Subcutaneous adipose tissue (tissue), 4 donors: ENCODE results near the gene ZNF292. TPM values are rescaled to one million over a fixed set of nuclear protein-coding genes. Genes with fewer than 3 reads are reported as not detected.

Experiments
- CTCF ChIP-seq: fragments of 450-650 bp; IDR thresholded peaks from one replicate; pipeline ENCODE4 v1.5.1; 2016; ENCODE audit warnings: low read depth, mild to moderate bottlenecking, control low read depth, antibody characterized with exemption, moderate library complexity
- total RNA-seq, 4 donors: library from RNA; depleted of rRNA; stranded (reverse); fragments of >200 nt; gene quantifications; one replicate each; pipeline ENCODE4 v1.1.0, GENCODE V29; 2016

The ZNF292 gene
- total RNA-seq, 4 donors from 2014 or later, result 31.5 to 39.4 (median 36.8) TPM

GRCh38 chr6:87297119-87297518, 141.8 kb downstream of the ZNF292 start:
- TF ChIP-seq CTCF, result no peak

GRCh38 chr6:87308970-87309369, 153.6 kb downstream of the ZNF292 start:
- TF ChIP-seq CTCF, result no peak

- no peak for TF ChIP-seq CTCF
Measured at GRCh38 chr6:87312860-87313259, 157.5 kb downstream of the ZNF292 start.

Other genes with a start within 250 kb of the ZNF292 start
- gene HTR1E, start 218.0 kb upstream of the ZNF292 start, total RNA-seq, result not detected
- not detected for gene CGA, start 60.5 kb upstream of the ZNF292 start, total RNA-seq
- 10 to 100 TPM; 10.1 to 14.5 (median 13.2) TPM for gene SMIM8, start 167.0 kb downstream of the ZNF292 start, total RNA-seq
- gene GJB7, start 173.7 kb downstream of the ZNF292 start, total RNA-seq, result not detected
- gene C6orf163, start 189.2 kb downstream of the ZNF292 start, total RNA-seq, result 10 to 100 TPM in 1 of 4 donors, 1 to 10 TPM in 3; 3.7 to 10.4 (median 4.6) TPM